Natural killer cell (primary cell): Measurements from ENCODE around the gene KRT15. TPM values are rescaled to one million over a fixed set of nuclear protein-coding genes. Genes with fewer than 3 reads are reported as not detected.

ENCODE experiments used
- ATAC-seq, 3 donors: fragments of 150-1000 bp in 2 of 3; fragments of 200-7000 bp in 1 of 3; cut with Tn5 transposase; 1 replicate in 1 of 3; 2 replicates in 2 of 3; pipeline ENCODE4 v1.10.0; 2021; ENCODE audit warnings: mild to moderate bottlenecking in 2 of 3, moderate library complexity in 2 of 3
- DNase-seq, 2 donors: peaks; one replicate each; pipeline versions ENCODE4 v3.0.0 to v3.0.0-alpha.2; 2013 to 2021; ENCODE audit warnings: mixed read lengths in 1 of 2
- H3K27ac ChIP-seq: one replicate; pipeline ENCODE4 v1.5.1; 2013; ENCODE audit warnings: mild to moderate bottlenecking, low read length
- H3K27me3 ChIP-seq: one replicate; pipeline ENCODE4 v1.6.1; 2013; ENCODE audit warnings: low read length; ENCODE audit not compliant: control insufficient read depth, insufficient read depth
- H3K36me3 ChIP-seq: one replicate; pipeline ENCODE4 v1.6.1; 2013; ENCODE audit warnings: low read length; ENCODE audit not compliant: control insufficient read depth, insufficient read depth
- H3K4me1 ChIP-seq: one replicate; pipeline ENCODE4 v1.6.1; 2013; ENCODE audit warnings: low read length; ENCODE audit not compliant: control insufficient read depth, insufficient read depth
- H3K4me3 ChIP-seq: one replicate; pipeline ENCODE4 v1.5.1; 2013; ENCODE audit warnings: low read length
- H3K9me3 ChIP-seq: one replicate; pipeline ENCODE4 v1.6.1; 2013; ENCODE audit warnings: low read length; ENCODE audit not compliant: control insufficient read depth, insufficient read depth
- H3K27ac Mint-ChIP-seq, 2 donors: one replicate each; pipeline ENCODE4 v1.8.0; 2022; ENCODE audit warnings: mild to moderate bottlenecking in 2 of 2, mixed read lengths in 2 of 2, moderate library complexity in 1 of 2
- H3K27me3 Mint-ChIP-seq, 2 donors: one replicate each; pipeline ENCODE4 v1.8.0; 2022; ENCODE audit warnings: low read depth in 2 of 2, mixed read lengths in 2 of 2
- H3K36me3 Mint-ChIP-seq: one replicate; pipeline ENCODE4 v1.8.0; 2022; ENCODE audit warnings: mixed read lengths
- H3K4me1 Mint-ChIP-seq, 2 donors: one replicate each; pipeline ENCODE4 v1.8.0; 2022; ENCODE audit warnings: mixed read lengths in 2 of 2
- H3K4me3 Mint-ChIP-seq: one replicate; pipeline ENCODE4 v1.8.0; 2022; ENCODE audit warnings: mild to moderate bottlenecking, moderate library complexity, mixed read lengths
- H3K9me3 Mint-ChIP-seq, 2 donors: one replicate each; pipeline ENCODE4 v1.8.0; 2022; ENCODE audit warnings: mixed read lengths in 2 of 2
- CTCF ChIP-seq: fragments of 200-600 bp; IDR thresholded peaks from one replicate; pipeline ENCODE4 v1.8.0; 2022; ENCODE audit warnings: antibody characterized with exemption
- WGBS: methylation state at CpG from one replicate; pipeline ENCODE4 v1.1.7; 2013; ENCODE audit warnings: missing lambda C conversion rate; ENCODE audit not compliant: insufficient coverage; 5-methylcytosine and 5-hydroxymethylcytosine counted together
- intact Hi-C: fragments of 100-400 bp; cut with micrococcal nuclease; formaldehyde crosslinking; loops from one replicate; pipeline ENCODE4 v1.14.2; 2022
- total RNA-seq, 4 donors: library from RNA; stranded (reverse); fragments of 120-200 nt in 1 of 4; gene quantifications; one replicate each; pipeline versions ENCODE4 v1.2.3 to v1.2.4, GENCODE V29; 2013 to 2022

The KRT15 gene
- total RNA-seq, 3 donors from 2014 or later (not counting 1 experiment from before 2014, with no cell fraction given) = not detected

- Histone ChIP-seq H3K4me1 (no peaks in the 10 kb centered on the region), H3K9me3 (no peaks in the 10 kb centered on the region), H3K4me3 (no peak overlapping the region), H3K27me3 (no peaks in the 10 kb centered on the region), H3K27ac (no peak overlapping the region), H3K36me3 (no peaks in the 10 kb centered on the region)
- H3K27me3 Mint-ChIP-seq = peaks cover 0 to 7% of the 10 kb centered on the region in 2 donors
- no peak for TF ChIP-seq CTCF
- ATAC-seq = no peak
- H3K9me3 Mint-ChIP-seq = no peaks in the 10 kb centered on the region
- DNase-seq = no peak
- H3K36me3 Mint-ChIP-seq = no peaks in the 10 kb centered on the region
- intact Hi-C loops = no loop called here
- H3K4me1 Mint-ChIP-seq = no peaks in the 10 kb centered on the region
- H3K4me3 Mint-ChIP-seq = no peak overlapping the region
- H3K27ac Mint-ChIP-seq = no peak overlapping the region
- WGBS = 82% methylated on average over 9 of the region's 10 CpGs
Observed at GRCh38 chr17:41520821-41521521, 2.3 kb upstream of the KRT15 start.

- DNase-seq (no peak), ATAC-seq (no peak)
- no peak overlapping the region for H3K27ac Mint-ChIP-seq
- H3K4me3 Mint-ChIP-seq = no peak overlapping the region
- 80% methylated on average over 10 of the region's 11 CpGs for WGBS
- H3K9me3 ChIP-seq = no peaks in the 10 kb centered on the region
- intact Hi-C loops = no loop called here
- no peaks in the 10 kb centered on the region for H3K36me3 Mint-ChIP-seq
- H3K4me1 ChIP-seq = no peaks in the 10 kb centered on the region
- TF ChIP-seq CTCF = no peak
- H3K9me3 Mint-ChIP-seq = no peaks in the 10 kb centered on the region
- H3K27me3 ChIP-seq = no peaks in the 10 kb centered on the region
- no peak overlapping the region for H3K4me3 ChIP-seq
- H3K36me3 ChIP-seq = no peaks in the 10 kb centered on the region
- no peaks in the 10 kb centered on the region for H3K4me1 Mint-ChIP-seq
- H3K27me3 Mint-ChIP-seq = peaks cover 0 to 2% of the 10 kb centered on the region in 2 donors
- no peak overlapping the region for H3K27ac ChIP-seq
Observed at GRCh38 chr17:41519501-41520224, 973 bp upstream of the KRT15 start.

GRCh38 chr17:41518031-41518430 is 659 bp downstream of the KRT15 start:
- H3K9me3 Mint-ChIP-seq = no peaks in the 10 kb centered on the region
- no peaks in the 10 kb centered on the region for H3K4me1 Mint-ChIP-seq
- DNase-seq (no peak), ATAC-seq (no peak)
- WGBS = 81% methylated on average over 3 of the region's 3 CpGs
- Histone ChIP-seq H3K4me1 (peaks cover under 1% of the 10 kb centered on the region), H3K4me3 (no peak overlapping the region), H3K27me3 (no peaks in the 10 kb centered on the region), H3K27ac (no peak overlapping the region), H3K9me3 (no peaks in the 10 kb centered on the region), H3K36me3 (no peaks in the 10 kb centered on the region)
- no peaks in the 10 kb centered on the region for H3K36me3 Mint-ChIP-seq
- no peak for TF ChIP-seq CTCF
- H3K27me3 Mint-ChIP-seq = peaks cover 0 to 2% of the 10 kb centered on the region in 2 donors
- H3K27ac Mint-ChIP-seq = no peak overlapping the region
- no peak overlapping the region for H3K4me3 Mint-ChIP-seq
- intact Hi-C loops = no loop called here
